CD4-positive, alpha-beta memory T cell (primary cell): Measurements from ENCODE around the gene DDT. TPM values are rescaled to one million over a fixed set of nuclear protein-coding genes. Genes with fewer than 3 reads are reported as not detected.
"Not testable (repeated sequence)": the region's sequence is repeated elsewhere in the genome, so short reads cannot be mapped to it uniquely, and the experiment has no call there.

Source experiments
- CTCF ChIA-PET: fragments of 350-600 bp; sonication (Branson Sonifier 250); formaldehyde crosslinking; loops from one replicate; lab custom pipeline; 2021; ENCODE audit warnings: inconsistent platforms; ENCODE audit not compliant: partially characterized antibody; lab: Charles Lee
- POLR2A ChIA-PET: fragments of 350-600 bp; sonication (Branson Sonifier 250); formaldehyde crosslinking; loops from one replicate; lab custom pipeline; 2021; ENCODE audit not compliant: partially characterized antibody; lab: Charles Lee
- DNase-seq, 5 donors: peaks; one replicate each; pipeline versions ENCODE4 v3.0.0 to v3.0.0-alpha.2; 2020 to 2022; ENCODE audit warnings: mixed read lengths in 1 of 5
- H3K27ac ChIP-seq: one replicate; pipeline ENCODE4 v1.7.0; 2013; ENCODE audit warnings: low read depth, low read length
- H3K27me3 ChIP-seq: 2 replicates; pipeline ENCODE4 v1.7.0; 2013; ENCODE audit warnings: mild to moderate bottlenecking, low read length, moderate library complexity; ENCODE audit not compliant: insufficient read depth
- H3K36me3 ChIP-seq: 2 replicates; pipeline ENCODE4 v1.7.0; 2013; ENCODE audit warnings: mild to moderate bottlenecking, low read length, moderate library complexity; ENCODE audit not compliant: insufficient read depth
- H3K4me1 ChIP-seq: 2 replicates; pipeline ENCODE4 v1.7.0; 2013; ENCODE audit warnings: mild to moderate bottlenecking, low read length, moderate library complexity; ENCODE audit not compliant: insufficient read depth
- H3K4me3 ChIP-seq, 2 donors: one replicate each; pipeline ENCODE4 v1.7.0; 2013; ENCODE audit warnings: low read length in 2 of 2, mild to moderate bottlenecking in 1 of 2
- H3K9me3 ChIP-seq, 2 donors: one replicate each; pipeline ENCODE4 v1.7.0; 2013; ENCODE audit warnings: low read length in 2 of 2, control low read depth in 1 of 2; ENCODE audit not compliant: control insufficient read depth in 1 of 2
- H3K27ac Mint-ChIP-seq, 7 donors: one replicate each; pipeline ENCODE4 v1.8.0; 2020 to 2021; ENCODE audit warnings: mixed read lengths in 7 of 7, mild to moderate bottlenecking in 6 of 7, inconsistent platforms in 3 of 7, moderate library complexity in 3 of 7
- H3K27me3 Mint-ChIP-seq, 2 donors: one replicate each; pipeline ENCODE4 v1.8.0; 2020 to 2021; ENCODE audit warnings: mixed read lengths in 2 of 2
- H3K36me3 Mint-ChIP-seq, 2 donors: one replicate each; pipeline ENCODE4 v1.8.0; 2020 to 2021; ENCODE audit warnings: mixed read lengths in 2 of 2, inconsistent platforms in 1 of 2, mild to moderate bottlenecking in 1 of 2
- H3K4me1 Mint-ChIP-seq, 4 donors: one replicate each; pipeline ENCODE4 v1.8.0; 2020 to 2021; ENCODE audit warnings: mixed read lengths in 4 of 4, mild to moderate bottlenecking in 1 of 4
- H3K4me3 Mint-ChIP-seq, 8 donors: one replicate each; pipeline ENCODE4 v1.8.0; 2020 to 2021; ENCODE audit warnings: mixed read lengths in 8 of 8, mild to moderate bottlenecking in 7 of 8, moderate library complexity in 6 of 8, inconsistent platforms in 3 of 8
- H3K9me3 Mint-ChIP-seq, 8 donors: one replicate each; pipeline ENCODE4 v1.8.0; 2020 to 2021; ENCODE audit warnings: mixed read lengths in 8 of 8, mild to moderate bottlenecking in 5 of 8, inconsistent platforms in 3 of 8, moderate library complexity in 1 of 8
- intact Hi-C: fragments of 100-400 bp; cut with micrococcal nuclease; formaldehyde crosslinking; loops from one replicate; pipeline ENCODE4 v1.15.1; 2023
- polyA plus RNA-seq, 2 donors: library from polyadenylated mRNA; unstranded; fragments of 300-500 nt; fragmentation: Illumina TruSeq; gene quantifications; one replicate each; pipeline ENCODE4 v1.2.3, GENCODE V29; 2021
- total RNA-seq, 2 experiments: library from RNA; stranded (reverse); gene quantifications; one replicate each; pipeline ENCODE4 v1.2.3, GENCODE V29; 2021

Gene DDT
- total and polyA plus RNA-seq, 4 experiments from 2014 or later = 93.5 to 133 (median 100) TPM

DNA sequence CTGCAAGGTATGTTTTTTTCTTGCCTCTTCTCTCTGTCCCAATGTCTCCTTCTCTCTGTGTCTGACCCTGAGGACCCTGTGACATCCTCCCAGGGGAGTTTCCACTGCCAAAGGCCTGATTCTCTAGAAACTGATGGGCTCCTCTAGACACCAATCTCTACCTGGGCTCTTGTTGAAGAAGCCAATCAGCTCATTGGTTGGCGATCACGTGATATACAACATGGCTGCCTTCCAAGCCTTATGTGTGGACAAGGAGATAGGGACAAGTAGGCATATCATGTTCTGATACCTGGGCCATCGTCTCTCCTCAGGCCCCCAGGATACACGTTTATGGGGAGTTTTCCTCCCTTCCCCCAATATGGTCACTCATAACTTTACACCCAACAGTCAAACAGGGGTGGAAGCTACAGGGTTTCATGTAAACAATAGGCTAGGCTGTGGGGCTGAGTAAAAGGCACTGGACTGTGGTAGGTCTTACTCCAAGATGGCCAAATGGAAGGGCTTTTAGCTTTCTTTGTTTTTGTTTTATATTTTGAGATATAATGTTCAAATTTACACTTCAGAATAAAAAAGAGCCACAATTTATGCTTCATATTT is 19.4 kb upstream of the DDT start:
- CTCF ChIA-PET, H3K27ac ChIP-seq, H3K4me1 Mint-ChIP-seq, H3K9me3 Mint-ChIP-seq, intact Hi-C loops, H3K4me3 Mint-ChIP-seq, H3K36me3 ChIP-seq, H3K4me1 ChIP-seq, H3K4me3 ChIP-seq, H3K27me3 ChIP-seq, H3K36me3 Mint-ChIP-seq, H3K9me3 ChIP-seq, H3K27me3 Mint-ChIP-seq, POLR2A ChIA-PET, DNase-seq, H3K27ac Mint-ChIP-seq: not testable (repeated sequence)

DNA sequence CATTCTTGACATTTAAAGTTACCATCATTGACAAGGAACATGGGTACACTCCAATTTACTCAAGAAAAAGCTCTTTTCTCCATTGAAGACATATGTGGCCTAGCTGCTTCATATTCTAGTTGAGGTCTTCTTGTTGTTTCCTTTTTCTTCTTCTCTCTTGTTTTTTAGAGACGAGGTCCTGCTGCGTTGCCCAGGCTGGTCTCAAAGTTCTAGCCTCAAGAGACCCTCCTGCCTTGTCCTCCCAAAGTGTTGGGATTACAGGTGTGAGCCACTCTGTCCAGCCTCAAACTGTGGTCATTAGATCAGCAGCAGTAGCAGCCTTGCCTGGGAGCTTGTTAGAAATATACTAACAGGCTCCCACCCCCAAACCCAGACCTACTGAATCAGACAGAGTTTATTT is 18.8 kb upstream of the DDT start:
- H3K36me3 Mint-ChIP-seq, intact Hi-C loops, H3K4me3 Mint-ChIP-seq, POLR2A ChIA-PET, DNase-seq, H3K4me1 ChIP-seq, H3K27me3 Mint-ChIP-seq, H3K4me3 ChIP-seq, H3K36me3 ChIP-seq, CTCF ChIA-PET, H3K27ac ChIP-seq, H3K27me3 ChIP-seq, H3K4me1 Mint-ChIP-seq, H3K9me3 ChIP-seq, H3K9me3 Mint-ChIP-seq, H3K27ac Mint-ChIP-seq: not testable (repeated sequence)

DNA sequence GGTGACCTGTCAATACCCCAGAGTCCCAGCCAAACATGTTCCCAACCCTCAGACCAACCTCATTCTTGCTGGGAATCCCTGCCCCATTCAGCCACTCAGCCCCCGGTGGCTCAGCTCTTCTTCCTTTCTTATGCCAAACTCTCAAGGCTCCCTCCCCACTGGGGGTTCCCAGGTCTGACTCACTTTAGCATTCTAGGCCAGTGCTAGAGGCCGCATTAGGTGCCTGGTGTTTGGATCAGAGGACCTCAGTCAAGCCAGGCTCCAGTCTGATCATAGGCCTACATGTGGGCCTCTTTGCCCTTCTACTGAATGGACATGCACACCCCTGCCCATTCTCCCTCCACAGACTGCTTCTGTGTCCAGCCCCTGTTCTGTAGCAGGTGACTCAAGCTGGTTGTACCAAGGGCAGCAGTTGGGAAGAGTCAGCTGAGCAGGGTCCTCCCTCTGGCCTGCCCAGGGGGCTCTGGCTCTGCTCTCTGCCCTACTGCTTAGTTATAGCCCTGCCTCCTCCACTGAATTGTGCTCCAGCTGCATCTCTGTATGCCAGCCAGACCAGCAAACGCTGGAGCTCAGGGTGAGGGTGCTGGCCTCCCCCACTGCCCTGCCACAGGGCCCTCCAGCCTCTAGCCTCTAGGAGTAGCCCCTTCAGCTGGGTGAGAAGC is 15.5 kb upstream of the DDT start:
- H3K4me3 Mint-ChIP-seq, H3K27me3 Mint-ChIP-seq, POLR2A ChIA-PET, DNase-seq, H3K27ac ChIP-seq, H3K9me3 ChIP-seq, H3K36me3 Mint-ChIP-seq, H3K4me1 Mint-ChIP-seq, H3K36me3 ChIP-seq, H3K4me3 ChIP-seq, H3K4me1 ChIP-seq, H3K27ac Mint-ChIP-seq, H3K9me3 Mint-ChIP-seq, CTCF ChIA-PET, H3K27me3 ChIP-seq: not testable (repeated sequence)
- intact Hi-C loops = loop anchor here (10.0 kb wide), 1 partner anchor 535 kb away; no protein-coding TSS in a partner anchor

DNA sequence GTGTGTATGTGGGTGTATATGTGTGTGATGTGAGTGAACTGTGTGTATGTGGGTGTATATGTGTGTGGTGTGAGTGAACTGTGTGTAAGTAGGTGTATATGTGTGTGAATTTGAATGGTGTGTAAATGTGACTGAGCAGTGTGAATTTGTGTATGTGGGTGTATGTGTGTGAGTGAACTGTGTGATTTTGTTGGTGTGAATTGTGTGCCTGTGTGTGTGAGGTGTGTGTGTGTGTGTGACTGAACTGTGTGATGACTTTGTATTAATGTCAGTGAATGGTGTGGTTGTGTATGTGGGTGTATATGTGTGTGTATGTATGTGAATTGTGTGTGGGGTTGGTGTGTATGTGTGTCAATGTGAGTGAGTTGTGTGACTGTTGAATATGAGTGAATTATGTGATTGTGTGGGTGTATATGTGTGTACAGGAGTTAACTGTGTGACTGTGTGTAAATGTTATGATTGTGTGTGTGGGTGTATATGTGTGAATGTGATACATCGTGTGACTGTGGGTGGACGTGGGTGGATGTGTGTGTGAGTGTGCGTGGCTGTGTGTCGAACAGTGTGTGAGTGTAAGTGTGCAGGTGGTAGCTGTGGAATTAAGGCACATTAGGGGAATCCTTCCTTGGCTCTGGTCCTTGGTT is 12.4 kb upstream of the DDT start:
- H3K27ac ChIP-seq, CTCF ChIA-PET, H3K9me3 Mint-ChIP-seq, H3K4me3 Mint-ChIP-seq, H3K36me3 ChIP-seq, POLR2A ChIA-PET, H3K4me1 ChIP-seq, H3K9me3 ChIP-seq, H3K27me3 ChIP-seq, H3K36me3 Mint-ChIP-seq, H3K4me1 Mint-ChIP-seq, H3K27me3 Mint-ChIP-seq, H3K4me3 ChIP-seq, DNase-seq: not testable (repeated sequence)
- intact Hi-C loops = loop anchor here (10.0 kb wide), 1 partner anchor 538 kb away; no protein-coding TSS in a partner anchor
- H3K27ac Mint-ChIP-seq = peak overlapping the region in 1 of 7 donors; percentile 76

DNA sequence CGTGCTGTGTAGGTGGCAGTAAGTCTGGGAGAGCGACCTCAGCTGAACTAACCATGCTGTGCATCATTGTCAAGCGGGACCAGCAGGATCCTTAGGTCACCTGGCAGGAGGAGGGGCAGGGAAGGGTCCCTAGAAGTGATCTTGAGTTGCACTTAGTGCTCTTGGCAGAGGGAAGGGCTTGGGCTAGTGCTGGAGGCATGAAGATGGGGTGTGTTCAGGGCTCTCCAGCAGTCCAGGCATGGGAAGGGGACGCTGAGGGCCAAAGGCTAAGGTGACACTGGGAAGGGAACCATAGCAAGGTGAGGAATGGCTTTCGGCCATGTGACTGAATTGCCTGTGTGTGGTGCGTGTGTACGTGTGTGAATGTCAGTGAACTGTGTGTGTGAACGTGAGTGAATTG is 11.8 kb upstream of the DDT start:
- H3K27me3 Mint-ChIP-seq, H3K4me3 ChIP-seq, DNase-seq, H3K27ac Mint-ChIP-seq, H3K36me3 ChIP-seq, H3K27me3 ChIP-seq, H3K9me3 Mint-ChIP-seq, H3K9me3 ChIP-seq, H3K4me3 Mint-ChIP-seq, H3K4me1 ChIP-seq, CTCF ChIA-PET, H3K36me3 Mint-ChIP-seq, POLR2A ChIA-PET, H3K4me1 Mint-ChIP-seq, H3K27ac ChIP-seq: not testable (repeated sequence)
- intact Hi-C loops = loop anchor here (10.0 kb wide), 1 partner anchor 539 kb away; no protein-coding TSS in a partner anchor

DNA sequence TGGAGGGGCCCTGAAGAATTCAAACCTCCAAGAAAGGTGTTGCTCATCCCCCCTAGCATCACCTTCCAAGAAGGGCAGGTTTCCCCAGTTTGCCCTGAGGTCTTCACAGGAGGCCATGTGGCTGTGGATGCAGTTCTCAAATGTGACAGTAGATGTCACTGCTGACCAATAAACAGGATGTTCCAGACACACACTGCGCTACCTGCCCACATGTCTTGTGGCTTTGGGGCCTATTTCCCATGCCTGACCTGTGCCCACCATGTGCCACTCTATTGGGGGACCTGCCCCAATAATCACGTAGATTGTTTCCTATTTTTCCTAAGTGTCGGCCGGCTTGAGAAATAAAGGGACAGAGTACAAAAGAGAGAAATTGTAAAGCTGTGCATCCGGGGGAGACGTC is 10.2 kb upstream of the DDT start:
- Mint-ChIP-seq H3K27me3 (peaks cover 0 to 1% of the 10 kb centered on the region in 2 donors), H3K27ac (no peak overlapping the region), H3K9me3 (peaks cover 0 to 1% (median 0%) of the 10 kb centered on the region in 8 donors), H3K4me1 (peaks cover 0 to 4% (median under 1%) of the 10 kb centered on the region in 4 donors), H3K4me3 (no peak overlapping the region), H3K36me3 (no peaks in the 10 kb centered on the region)
- H3K27me3 ChIP-seq = no peaks in the 10 kb centered on the region
- intact Hi-C loops = loop anchor here (10.0 kb wide), 1 partner anchor 540 kb away; no protein-coding TSS in a partner anchor
- no peak overlapping the region for H3K27ac ChIP-seq
- no peaks in the 10 kb centered on the region for H3K9me3 ChIP-seq
- POLR2A ChIA-PET = no interaction called here
- H3K4me3 ChIP-seq = no peak overlapping the region
- CTCF ChIA-PET = no interaction called here
- DNase-seq = peak in 4 of 5 donors; percentile 27 to 66 (median 46)
- no peaks in the 10 kb centered on the region for H3K4me1 ChIP-seq
- H3K36me3 ChIP-seq = no peaks in the 10 kb centered on the region

DNA sequence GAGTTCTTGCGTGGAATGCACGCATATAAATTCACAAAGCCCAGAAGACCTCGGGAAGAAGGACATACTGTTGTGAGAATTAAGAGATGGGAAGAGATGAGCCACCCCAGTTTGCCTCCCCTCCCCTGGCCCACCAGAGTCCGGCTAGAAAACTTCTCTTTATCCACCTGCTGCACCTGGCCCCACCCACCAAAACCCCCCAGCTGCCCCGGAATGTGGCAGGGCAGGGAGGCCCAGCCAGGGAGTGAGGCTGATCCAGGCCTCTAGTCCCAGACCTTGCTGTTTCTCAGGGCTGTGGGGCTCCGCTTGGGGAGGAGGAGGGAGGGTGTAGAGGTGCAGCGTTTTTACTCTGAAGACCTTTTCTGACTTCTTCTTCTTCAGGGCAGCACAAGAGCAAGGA is 6.3 kb upstream of the DDT start:
- H3K27ac Mint-ChIP-seq, H3K9me3 Mint-ChIP-seq, H3K27ac ChIP-seq, H3K27me3 Mint-ChIP-seq, H3K4me1 ChIP-seq, POLR2A ChIA-PET, H3K9me3 ChIP-seq, DNase-seq, H3K27me3 ChIP-seq, CTCF ChIA-PET, H3K36me3 ChIP-seq, H3K4me3 ChIP-seq, H3K4me3 Mint-ChIP-seq, H3K4me1 Mint-ChIP-seq, H3K36me3 Mint-ChIP-seq: not testable (repeated sequence)
- intact Hi-C loops = loop anchor here (10.0 kb wide), 1 partner anchor 544 kb away; no protein-coding TSS in a partner anchor
